CD4-positive, alpha-beta T cell treated with Interferon alpha-2 for 1 hour (primary cell): ENCODE measurements around the gene ANKRD33.
"Not testable (repeated sequence)": the region's sequence is repeated elsewhere in the genome, so short reads cannot be mapped to it uniquely, and the experiment has no call there.

Experiments used
- DNase-seq, 2 donors: peaks; one replicate each; pipeline ENCODE4 v3.0.0-alpha.2; 2020 to 2022

The ANKRD33 gene

DNA sequence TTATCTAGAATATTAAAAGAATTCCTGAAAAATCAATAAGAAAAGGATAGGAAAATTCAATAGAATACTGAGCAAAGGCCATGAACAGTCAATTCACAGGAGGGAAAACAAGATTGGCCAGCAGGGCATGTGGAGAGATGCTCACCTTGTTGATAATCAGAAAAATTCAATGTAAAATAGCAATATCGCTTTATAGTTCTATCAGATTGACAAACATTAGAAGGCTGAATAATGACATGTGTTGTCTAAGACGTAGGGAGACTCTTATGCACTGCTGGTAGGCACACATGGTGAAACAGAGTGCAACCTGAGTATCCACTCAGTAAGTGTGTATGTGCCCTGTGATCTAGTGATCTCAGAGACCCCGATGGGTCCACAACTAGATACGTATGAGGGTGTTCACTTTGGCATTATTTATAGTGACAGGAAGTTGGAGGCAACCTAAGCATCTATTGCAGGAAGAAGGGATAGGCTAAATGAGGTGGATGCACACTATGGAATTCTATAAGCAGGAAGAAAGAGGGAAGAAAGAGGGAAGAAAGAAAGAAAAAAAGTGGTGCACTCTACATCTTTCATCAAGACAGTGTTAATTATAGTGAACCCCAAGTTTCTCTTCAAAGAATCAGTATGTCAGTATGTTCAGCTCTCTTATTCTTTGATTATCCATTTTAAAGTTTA is 3.8 kb upstream of the ANKRD33 start:
- DNase-seq, result no peak

DNA sequence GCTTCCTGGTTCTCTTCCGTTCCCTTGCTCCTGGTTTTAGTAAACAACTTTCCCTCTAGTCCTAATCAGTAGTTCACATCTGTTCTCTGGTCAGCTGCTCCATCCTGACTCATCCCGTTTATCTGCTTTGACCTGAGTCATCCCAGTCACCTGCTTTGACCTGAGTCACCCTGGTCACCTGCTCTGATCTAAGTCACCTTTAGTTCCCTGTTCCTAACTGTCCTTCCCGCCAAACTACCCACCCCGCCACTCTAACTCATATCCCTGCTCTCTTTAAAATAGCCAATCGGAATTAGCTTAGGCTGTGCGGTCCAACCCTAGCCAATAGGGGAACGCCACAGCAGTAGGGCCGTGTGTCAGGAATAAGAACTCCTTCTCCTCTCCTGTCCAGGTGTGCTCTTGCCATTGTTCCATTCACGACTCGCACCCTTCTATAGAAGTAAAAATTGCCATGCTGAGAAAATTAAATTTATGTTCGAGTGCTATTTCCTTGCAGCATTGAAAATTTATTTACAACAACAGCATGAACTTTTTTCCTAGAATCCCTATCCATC is 3.1 kb upstream of the ANKRD33 start:
- DNase-seq, result no peak

DNA sequence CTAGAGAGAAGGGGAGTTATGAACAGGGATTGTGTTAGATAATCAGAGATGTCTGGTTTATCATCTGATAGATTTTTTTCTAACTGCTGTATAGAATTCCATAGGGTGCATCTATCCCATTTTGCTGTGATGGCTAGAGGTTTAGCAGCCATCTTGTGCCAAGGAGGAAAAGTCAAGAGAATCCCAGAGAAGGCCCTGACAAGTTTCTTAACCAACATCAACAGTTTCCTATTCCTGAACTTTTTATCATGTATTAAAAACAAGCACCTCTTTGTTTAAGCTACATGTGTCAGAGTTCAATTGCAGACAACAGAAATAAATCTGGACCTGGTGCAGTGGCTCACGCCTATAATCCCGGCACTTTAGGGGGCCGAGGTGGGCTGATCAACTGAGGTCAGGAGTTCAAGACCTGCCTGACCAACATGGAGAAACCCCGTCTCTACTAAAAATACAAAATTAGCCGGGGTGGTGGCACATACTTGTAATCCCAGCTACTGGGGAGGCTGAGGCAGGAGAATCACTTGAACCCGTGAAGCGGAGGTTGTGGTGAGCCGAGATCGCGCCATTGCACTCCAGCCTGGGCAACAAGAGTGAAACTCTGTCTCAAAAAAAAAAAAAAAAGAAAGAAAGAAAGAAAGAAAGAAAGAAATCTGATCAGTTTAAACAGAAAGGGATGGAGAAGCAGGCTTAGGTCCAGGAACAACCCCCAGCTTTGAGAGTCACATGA is 2.4 kb upstream of the ANKRD33 start:
- not testable (repeated sequence) for DNase-seq

DNA sequence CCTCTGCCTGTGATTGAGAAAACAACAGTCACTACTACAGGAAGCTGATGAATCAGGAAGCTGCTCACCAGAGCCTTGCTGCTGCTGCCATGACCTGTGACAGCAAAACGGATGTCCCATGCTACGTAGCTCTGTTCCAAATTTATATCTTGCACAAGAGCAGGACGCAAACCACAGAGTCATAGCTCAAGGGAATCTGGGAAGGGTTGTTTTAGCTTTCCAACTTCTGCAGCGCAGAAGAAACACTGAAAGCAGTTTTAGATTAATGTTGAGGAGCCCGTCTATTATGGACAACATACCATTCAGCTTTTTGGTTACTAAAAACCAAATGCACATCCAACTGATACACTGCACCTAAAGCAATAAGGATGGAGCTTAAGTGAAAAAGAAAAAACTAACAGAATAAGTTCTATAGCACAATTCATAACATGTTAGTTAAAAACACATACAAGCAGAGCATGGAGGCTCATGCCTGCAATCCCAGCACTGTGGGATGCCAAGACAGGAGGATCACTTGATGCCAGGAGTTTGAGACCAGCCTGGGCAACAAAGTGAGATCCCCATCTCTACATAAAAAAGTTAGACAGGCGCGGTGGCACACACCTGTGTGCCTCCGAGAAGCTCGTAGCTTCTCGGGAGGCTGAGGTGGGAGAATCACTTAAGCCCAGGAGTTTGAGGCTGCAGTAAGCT is 1.7 kb upstream of the ANKRD33 start:
- peak; percentile 42 to 71 for DNase-seq

DNA sequence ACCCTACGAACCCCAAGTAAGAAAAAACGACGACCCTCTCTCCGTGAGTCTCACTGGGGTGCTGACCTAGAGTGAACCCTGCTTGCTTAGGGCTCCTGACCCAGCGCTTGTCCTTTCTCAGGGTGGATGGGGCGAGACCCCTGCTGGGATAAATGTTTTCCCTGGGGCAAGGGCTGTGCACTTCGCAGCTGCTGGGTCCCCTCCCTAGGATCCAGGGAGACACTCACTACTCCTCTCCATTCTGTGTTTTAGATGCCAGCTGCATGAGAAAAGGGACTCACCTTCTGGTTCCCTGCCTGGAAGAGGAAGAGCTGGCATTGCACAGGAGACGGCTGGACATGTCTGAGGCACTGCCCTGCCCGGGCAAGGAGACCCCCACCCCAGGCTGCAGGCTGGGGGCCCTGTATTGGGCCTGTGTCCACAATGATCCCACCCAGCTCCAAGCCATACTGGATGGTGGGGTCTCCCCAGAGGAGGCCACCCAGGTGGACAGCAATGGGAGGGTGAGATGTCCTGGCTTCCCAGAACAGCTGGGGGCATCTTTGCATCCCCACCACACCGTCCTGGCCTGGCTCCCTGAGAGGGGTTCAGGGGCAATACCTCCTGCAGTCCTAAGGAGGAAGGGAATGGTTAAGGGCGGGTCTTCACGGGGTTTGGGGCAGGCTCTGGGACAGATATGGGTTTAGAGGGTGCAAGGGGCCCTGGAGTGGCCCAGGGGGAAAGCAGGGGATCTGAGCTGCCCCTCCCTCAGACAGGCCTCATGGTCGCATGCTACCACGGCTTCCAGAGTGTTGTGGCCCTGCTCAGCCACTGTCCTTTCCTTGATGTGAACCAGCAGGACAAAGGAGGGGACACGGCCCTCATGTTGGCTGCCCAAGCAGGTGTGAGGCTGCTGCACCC is 663 bp downstream of the ANKRD33 start:
- no peak for DNase-seq

DNA sequence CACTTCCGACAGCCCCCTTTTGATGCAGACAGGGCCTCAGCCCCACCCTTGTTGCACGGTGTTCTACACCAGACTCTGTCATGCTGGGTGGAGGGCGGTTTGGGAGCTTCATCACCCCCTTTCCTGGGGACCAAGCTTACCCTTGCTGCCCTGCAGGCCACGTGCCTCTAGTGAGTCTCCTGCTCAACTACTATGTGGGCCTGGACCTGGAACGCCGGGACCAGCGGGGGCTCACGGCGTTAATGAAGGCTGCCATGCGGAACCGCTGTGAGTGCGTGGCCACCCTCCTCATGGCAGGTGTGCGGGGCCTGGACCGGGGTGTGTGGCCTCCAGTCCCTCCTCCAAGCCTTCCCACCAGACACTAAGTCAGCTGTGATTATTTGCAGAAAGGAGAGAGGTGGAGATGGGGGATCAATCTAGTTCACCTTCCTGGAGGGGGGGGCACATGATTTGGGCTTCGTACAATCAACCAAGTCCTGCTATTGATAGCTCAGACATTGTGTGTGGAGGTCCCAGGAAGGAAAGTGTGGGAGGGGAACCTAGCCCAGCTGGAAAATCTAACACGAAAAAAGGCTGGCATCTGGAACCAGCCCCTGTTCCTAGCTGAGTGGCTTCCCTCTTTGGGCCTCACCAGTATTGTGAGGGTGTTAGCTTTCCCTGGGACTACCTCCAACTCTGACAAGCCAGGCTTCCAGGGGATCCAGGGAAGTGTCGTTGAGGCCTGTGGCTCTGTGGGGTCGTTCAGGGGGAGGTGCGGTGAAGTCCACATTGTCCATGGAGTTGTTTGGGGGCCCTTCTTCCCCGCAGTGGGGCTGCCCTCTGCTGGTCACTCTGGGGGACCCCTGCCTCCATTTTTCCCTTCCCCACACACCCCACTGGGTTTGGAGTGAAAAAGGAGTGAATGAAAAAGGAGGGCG is 1.6 kb downstream of the ANKRD33 start:
- DNase-seq, result no peak

DNA sequence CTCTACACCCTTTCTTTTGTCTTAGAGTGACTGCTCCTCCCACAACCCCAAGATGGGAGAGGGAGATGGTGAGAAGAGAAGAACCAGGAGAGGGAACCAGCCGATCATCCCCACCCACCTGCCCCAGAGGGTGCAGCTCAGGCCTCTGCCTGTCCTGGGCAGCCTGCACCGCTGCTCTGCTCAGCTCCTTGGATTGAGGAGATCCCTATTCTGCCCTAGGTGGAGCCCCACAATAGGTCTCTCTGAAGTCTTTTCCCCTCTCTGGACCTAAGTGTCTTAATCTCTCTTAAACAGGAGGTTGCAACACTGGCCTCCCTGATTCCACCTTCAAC is 2.2 kb downstream of the ANKRD33 start:
- no peak for DNase-seq

DNA sequence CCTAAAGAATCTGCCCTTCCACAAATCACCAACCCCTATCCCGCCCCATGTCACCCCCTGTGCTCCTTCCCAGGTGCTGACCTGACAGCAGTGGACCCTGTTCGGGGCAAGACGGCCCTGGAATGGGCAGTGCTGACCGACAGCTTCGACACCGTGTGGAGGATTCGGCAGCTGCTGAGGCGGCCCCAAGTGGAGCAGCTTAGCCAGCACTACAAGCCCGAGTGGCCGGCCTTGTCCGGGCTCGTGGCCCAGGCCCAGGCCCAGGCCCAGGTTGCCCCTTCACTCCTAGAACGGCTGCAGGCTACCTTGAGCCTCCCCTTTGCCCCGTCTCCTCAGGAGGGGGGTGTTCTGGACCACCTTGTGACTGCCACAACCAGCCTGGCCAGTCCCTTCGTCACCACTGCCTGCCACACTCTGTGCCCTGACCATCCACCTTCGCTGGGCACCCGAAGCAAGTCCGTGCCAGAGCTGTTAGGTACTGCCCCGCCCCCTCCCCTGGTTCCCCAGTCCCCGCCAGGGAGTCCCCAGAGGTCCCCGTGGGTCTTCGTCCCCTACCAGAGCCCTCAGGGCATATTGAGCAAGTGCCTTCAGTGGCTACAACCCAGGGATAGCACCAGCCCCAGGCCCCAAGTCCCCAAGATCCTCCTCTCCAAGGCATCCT is 2.7 kb downstream of the ANKRD33 start:
- DNase-seq, result no peak

DNA sequence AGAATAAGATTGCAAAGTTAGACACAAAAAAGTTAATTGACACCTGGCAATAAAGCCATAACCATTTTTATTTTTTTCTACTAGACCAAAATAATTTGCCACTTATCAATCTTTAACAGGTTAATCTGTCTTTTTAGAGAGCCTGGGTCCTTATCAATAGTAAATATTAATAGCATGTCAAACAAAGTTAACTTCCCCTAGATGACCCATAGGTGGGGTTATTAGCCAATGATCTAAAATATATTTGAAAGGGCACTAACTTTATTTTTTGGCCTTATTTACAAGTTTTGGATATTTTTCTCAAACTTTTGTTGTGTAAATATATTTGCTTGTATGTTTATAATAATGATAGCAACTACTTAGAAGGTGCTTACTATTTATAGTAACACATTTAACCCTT is 3.9 kb downstream of the ANKRD33 start:
- peak in 1 of 2 donors; percentile 8 for DNase-seq

DNA sequence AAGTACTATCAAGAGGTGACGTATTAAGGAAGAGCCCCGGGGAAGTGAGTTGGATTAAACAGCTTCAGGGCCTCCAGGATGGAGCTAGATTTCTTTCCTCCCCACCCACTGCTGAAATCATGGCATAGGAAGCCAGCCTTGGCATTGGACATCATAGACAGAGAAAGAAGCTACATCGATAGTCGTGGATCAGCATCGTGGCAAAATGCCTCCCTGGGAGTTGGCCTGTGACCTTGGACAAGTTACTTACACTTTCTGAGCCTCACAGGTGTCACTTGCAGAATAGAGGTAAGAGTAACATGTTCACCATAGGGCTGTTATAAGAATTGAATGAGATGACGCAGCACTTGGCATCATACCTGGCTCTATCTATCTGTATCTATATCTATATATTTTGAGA is 5.9 kb downstream of the ANKRD33 start:
- no peak for DNase-seq

DNA sequence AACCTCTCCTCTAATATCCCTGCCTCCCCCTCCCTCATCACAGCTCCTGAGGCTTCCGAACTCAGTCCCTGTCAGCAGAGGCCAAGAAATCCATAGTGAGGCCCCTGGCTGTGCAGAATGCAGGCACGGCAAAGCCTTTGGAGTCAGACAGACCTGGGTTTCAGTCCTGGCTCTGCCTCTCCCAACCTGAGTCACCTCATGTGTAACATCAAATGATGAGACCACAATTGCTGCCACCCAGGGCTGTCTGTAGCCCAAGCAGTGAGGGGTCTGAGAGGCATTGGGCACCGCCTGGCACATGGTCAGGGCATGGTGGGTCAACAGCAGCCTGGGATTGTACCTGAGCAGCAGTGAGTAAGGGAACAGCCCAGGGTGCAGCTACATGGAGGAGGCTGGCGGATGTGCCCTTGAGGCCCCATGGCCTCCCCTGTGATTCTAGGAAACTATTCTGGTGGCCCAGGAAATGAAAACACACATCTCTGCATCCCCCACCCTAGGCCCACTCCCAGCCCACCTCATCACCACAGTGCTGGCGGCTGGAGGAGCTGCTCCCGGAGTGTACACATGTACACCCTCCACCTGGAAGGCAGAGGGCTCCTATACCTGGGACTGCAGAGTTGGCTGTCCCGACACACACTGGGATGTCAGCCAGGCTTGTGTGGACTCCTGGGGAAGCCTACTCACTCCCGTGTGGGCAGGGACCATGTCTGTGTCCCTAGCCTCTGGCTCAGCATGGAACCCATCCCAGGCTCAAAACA is 7.7 kb downstream of the ANKRD33 start:
- DNase-seq, result no peak

DNA sequence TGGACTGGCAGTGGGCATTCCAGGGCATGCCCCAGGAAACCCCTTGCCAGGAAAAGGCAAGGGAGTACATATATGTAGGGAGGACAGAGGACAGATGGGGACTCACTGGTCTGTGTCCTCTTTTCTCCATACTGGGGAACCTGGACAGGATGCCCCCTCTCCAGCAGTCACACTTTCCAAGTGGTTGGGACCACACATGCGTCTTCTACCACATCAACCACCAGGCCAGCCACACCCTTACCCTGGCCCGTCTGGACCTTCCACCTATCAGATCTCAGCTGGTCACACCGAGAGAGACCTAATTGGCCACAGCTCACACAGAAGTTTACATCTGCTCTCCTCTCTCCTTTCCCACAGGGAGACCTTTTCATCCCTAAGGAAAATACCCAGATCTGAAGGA is 8.3 kb downstream of the ANKRD33 start:
- DNase-seq, result no peak

DNA sequence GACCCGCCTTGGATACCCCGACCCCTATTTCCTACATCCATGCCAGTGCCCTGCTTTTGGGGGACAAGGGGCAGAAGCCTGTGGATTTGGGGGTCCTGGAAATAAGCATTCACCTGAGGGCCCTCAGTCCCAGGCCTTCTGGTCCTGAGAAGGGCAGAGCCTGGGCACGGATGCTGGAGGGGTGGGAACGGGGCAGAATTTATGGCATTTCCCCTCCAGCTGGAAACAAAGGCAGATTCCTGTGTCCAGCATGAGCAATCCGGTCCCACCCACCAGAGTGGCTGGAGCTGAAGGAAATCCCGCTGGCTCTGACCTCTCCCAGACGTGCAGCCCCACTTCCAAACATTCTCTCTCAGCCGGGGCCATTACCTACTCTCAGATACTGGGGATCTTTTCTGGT is 9.3 kb downstream of the ANKRD33 start:
- no peak for DNase-seq

DNA sequence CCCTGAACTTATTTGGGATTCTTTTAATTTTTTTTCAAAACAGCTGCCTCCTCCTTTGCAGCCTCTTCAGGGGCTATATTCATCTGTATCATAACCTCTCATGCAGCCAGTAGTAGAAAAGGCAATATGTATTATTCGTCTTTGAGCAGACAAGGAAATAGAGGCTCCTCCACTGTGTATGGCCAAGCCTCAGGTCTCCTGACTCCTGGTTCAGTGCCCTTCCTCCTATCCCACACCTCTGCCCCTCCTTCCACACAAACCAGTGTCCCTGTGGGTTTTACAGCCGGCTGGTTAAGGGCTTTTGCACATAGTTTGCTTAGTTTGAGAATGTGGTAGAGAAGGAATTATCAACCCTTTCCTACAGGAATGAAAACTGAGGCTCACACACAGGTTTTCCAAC is 10.6 kb downstream of the ANKRD33 start:
- no peak for DNase-seq

DNA sequence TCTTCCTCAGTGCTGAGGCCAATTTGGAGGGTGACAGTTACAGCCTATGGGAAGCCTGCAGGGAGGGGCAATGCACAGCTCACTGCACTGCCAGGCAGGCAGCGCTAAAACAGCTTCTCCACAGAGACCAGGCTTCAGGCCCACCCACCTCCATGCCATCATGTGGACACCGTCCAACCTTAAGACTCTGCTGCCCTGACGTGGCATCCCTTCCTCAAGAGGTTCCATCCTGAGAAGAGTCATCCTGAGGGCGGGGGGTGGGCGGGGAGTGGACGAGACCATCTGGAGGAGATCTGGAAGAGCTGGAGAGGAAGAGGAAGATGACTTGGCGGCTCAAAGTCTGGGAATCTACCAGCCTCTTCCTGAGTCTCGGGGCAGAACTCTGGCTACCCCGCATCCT is 11.0 kb downstream of the ANKRD33 start:
- no peak for DNase-seq

DNA sequence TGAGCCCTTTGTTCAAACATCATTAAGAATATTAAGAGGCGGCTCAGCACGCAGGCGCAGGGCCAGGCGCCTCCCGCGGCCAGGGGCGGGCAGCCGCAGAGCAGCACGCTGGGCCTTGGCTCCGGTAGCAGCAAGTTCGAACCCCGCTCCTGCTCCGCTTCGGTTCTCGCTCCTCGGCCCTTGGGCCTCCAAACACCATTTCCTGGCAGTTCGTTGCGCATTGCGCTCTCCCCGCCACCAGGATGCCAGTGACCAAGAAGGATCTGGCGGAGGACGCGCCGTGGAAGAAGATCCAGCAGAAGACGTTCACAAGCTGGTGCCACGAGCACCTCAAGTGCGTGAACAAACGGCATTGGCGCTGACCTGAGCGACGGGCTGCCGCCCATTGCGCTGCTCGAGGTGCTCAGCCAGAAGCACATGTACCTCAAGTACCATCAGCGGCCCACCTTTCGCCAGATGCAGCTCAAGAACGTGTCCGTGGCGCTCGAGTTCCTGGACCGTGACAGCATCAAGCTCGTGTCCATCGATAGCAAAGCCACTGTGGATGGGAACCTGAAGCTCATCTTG is 12.5 kb downstream of the ANKRD33 start:
- DNase-seq, result no peak

DNA sequence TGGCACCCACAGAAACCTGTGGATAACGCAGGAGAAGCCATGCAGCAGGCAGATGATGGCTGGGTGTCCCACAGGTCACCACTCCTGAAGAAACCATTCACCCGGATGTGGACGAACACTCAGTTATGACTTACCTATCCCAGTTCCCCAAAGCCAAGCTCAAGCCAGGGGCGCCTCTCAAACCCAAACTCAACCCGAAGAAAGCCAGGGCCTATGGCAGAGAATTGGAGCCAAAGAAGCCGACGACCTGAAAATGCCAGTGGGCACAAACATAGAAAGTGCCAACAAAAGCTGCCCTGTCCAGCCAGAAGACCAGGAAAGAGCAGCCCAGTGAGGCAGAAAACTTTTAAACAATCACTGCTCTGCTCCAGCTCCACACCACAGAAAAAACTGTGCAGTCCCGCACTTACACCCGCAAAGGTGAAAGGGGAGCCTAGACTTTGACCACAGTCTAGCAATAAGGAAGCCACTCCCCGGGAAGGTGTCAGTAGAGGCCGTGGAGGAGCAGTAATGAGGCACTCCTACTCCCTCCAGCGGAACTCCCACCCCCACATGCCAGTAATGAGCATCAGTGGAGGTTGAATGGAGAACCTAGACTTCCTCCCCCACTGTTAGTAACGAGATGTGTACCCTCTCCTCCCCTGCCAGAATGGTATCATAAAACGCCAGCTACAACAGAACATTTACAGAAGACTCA is 13.4 kb downstream of the ANKRD33 start:
- no peak for DNase-seq

DNA sequence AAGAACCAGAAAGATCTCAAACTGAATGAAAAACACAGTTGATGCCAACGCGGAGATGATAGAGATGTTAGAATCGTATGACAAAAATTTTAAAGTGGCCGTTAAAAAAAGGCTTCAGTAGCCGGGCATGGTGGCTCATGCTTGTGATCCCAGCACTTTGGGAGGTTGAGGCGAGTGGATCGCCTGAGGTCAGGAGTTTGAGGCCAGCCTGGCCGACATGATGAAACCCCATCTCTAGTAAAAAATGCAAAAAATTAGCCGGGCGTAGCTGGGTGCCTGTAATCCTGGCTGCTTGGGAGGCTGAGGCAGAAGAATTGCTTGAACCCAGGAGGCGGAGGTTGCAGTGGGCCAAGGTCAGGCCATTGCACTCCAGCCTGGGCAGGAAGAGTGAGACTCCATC is 14.0 kb downstream of the ANKRD33 start:
- no peak for DNase-seq

DNA sequence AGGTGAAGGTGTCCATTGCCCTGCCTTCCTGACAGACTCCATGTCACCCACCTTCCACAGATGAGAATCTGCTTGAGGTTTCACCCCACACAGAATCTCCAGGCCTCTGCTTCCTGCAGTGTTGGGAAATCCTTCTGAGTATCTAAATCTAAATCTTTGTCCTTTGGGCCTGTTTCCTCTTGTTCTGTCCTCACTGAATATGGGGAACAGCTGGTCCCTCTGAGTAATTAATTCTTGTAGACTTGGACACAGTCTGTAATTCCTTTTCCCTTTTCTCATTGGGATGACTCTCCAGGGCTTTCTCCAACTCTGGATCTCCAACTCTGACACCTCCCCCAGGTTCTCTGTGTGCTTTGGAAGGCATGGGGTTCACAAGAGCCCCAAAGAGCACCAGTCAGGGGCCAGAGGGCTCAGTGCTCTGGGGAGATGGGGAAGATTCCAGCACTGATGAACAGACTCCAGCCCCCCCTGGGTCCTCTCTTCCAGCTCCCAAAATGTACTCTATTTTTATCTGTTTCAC is 17.1 kb downstream of the ANKRD33 start:
- DNase-seq, result no peak
